Measurements from ENCODE around the gene RRP15. TPM values are rescaled to one million over a fixed set of nuclear protein-coding genes. Genes with fewer than 3 reads are reported as not detected.
"Not testable (repeated sequence)": the region's sequence is repeated elsewhere in the genome, so short reads cannot be mapped to it uniquely, and the experiment has no call there.

Gene RRP15
- polyA plus RNA-seq, 1 donor, result 18.7 TPM

DNA sequence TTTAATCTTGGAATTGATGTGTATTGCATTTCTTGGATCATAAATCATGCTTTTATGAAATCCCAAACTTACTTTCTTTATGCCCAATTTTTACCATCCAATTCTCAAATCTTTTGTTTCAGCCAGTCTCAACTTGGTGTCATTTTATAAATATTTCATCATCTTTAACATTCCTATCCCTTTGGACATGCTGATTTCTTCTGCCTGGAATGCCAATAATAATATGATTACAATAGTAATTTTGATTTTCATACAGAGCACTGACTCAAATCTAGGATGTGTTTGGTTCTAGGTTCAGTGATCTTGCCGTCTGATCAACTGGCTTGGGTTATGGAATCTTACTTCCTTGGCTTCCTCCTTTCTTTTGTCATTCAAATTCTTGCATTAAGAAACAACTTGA, 12.8 kb downstream of the RRP15 start:
- no peak for DNase-seq

DNA sequence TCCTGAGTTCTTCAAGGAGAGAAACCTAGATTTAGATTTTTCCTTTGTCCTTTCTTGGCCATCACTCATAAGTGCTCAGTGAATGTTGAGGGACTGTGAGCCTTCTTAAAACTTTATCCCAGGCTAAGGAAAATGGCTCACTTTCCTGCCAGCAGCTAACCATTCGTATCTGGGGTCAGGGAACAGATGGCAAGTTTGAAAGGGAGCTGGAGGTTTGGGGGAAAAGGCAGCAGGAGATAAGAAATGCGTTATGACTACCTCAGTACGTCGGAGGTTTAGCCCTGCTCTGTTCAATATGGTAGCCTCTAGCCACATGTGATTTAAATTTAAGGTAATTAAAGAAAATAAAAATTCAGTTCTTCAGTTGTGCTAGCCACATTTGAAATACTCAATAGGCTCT, 13.3 kb downstream of the RRP15 start:
- DNase-seq, result no peak

DNA sequence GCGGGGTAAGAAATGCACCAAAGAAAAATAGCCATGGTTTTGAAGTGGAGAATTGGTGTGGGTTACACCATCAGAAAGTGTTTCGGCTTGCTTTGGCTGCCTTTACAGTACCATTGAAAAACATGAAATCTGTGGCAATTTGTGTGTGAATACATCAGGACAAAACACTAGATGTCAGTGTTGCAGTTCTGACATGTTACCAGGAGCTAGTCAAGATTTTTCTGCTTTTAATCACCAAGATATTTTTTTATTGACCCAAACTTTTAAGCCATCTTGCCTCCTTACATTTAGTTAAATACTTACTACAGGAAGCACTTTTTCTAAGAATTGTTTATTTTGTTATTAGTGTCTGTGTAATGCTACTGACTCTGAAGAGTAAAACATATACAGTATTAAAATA, 14.3 kb downstream of the RRP15 start:
- peak; percentile 43 for DNase-seq

DNA sequence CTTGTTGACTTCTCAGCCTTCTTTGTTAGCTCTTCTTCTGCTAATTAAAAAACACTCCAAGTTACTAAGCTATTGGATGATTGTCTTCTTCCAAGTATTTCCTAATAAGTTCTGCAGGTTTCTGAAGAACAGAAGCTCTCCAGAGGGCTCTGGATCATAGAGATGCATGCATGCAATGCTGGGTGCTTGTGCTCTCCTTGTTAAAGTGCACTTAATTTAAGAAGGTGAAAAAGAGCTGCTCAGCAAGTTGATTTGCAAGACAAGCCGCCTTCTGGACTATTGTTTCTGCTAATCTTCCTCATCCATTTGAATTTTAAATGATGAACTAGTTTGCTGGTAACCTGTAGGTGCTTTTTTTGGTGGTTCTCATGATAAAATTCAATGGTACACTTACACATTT, 16.1 kb downstream of the RRP15 start:
- DNase-seq, result no peak

DNA sequence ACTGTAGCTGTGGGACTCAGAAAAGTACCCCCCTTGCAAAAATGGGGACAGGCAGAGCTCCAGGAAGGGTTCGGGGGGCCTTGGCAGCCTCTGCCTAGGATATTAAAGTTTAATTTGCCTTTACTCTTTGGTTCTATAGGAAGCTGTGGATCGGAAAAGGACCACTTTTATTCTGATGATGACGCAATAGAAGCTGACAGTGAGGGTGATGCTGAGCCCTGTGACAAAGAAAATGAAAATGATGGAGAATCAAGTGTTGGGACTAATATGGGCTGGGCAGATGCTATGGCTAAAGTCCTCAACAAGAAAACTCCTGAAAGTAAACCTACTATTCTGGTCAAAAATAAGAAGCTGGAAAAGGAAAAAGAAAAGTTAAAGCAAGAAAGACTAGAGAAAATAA, 17.1 kb downstream of the RRP15 start:
- DNase-seq, result no peak

DNA sequence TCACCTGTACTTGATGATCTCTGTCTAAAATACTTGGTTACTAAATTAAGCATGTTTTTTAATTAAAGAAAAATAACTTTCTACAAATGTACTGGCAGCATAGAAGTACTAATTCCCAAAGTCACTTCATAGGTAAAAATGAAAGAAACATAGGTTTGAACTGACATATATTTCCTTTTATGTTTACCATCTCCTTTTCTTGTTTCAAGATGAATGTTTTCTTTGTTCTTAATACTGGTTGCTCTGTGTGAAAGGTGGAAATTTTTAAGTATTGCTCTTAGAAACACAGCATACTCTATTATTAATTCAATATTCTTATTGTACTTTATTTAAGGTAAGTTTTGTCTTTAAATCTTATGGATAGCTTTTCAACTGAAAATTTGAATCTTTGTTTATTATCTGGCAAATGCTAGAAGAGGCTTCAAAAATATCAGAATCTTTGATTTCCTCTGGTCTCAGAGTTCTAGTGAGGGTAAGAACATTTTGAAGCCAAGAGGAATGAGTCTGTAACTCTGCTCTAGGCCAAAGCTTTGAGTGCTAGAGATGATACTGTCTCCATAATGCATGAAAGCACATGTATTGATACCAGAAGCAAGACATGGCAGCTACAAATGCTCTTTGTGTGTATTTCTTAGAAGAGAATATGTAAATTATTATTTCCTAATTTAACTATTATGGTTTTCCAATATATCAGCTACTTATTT, 18.2 kb downstream of the RRP15 start:
- no peak for DNase-seq

DNA sequence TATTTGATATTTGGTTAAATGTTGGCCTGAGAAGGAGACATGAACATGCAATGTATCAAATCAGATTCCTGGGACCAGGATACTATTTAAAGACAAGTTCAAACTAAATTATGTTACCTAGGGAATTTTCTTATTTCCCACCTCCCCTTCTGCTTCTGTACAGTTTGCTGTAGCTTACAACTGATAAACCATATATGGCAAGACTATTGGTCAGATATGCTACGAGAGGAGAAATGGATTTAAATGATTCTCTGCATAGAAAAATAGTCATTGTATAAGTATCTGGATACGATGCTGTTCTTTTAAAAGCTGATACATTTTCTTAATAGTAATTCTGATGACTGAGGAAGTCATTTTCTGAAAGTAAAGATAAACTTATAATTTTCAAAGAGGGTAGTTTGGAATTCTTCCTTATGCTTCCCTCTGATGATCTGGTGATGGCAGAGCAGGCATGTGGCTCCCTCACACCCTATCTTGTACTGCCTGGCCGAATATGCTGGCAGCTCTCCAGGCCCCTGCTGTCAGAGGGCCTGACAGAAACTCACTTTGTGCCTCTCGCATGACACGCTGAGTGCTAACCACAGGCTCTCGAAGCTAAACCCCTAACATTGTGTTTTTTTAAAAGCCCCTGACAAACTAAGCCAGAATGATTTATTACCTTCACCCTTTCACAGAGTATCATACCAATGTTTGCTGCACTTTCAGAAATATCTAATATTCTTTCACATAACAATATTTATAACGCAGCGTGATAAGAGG, 19.4 kb downstream of the RRP15 start:
- DNase-seq, result no peak

DNA sequence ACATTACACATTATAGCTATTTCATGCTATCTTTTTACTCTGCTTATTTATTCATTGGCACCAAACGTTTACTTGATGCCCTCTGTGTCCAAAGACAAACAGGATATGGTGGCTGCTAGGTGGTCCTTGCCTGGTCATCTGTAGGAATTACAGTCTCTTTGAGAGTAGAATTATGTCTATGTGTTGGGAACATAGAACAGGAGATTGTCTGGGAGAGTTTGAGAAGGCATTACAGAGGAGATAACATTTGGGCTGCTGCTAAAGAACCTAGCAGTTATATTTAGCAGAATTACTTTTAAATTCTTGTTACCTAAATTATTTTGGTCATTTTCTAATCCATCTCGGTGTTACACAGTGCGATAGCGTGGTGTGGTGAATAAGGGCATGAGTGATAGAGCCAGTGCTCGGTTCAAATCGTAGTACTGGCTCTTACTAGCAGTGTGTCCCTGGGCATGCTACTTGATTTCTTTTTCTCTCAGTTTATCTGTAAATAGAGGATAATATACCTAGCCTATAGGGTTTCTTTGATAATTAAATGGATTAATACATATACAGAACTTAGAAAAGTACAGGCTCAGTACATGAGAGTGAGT, 20.5 kb downstream of the RRP15 start:
- no peak for DNase-seq

DNA sequence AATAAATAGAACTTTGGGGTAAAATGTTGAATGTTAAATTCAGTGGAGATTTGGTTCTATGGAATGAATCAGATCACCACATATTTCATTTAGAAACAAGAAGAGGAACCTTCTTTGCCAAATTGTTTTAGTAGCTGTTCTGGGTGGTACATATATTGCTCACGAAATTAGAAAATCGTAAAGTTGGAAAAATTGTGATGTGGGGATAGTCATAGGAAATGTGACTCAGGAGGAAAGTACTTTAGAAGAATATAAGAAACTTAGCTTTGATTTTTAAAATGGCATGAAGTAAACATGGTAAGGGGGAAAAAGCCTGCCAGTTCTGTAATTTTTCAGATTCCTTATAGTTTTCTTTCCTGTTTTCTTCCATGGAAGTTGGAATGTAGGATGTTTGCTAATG, 27.4 kb downstream of the RRP15 start:
- no peak for DNase-seq

DNA sequence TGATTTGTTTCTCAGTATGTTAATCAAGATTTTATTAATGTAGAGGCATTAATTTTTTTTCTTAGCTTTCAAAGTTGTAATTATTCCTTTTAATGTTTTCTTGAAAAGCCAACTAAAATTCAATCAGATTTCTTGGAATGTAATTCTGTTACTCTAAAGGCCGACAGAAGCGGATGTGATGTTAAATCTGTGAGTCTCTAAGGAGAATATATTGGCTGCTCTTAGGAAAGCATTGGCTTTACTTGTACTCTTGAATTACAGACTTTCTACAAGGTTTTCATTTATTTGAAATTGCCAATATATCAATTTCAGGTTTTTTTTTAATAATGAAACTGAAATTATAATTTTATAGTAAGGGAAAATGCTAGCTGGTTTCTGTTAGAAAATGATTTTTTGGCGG, 29.2 kb downstream of the RRP15 start:
- DNase-seq, result no peak

DNA sequence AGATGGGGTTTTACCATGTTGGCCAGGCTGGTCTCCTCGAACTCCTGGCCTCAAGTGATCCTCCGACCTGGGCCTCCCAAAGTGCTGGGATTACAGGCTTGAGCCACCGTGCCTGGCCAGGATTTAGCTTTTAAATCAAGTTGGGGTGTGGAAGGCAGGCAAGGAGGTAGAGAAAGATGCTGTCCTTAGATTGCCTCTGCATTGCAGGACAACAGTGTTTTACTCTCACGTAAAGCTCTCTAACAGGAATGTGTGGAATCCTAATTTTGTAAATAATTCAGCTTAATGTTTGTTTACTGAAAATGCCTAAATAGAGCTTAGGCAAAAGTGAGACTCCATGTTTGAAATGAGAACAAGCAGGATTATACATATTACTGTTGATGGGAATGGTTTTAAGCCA, 30.5 kb downstream of the RRP15 start:
- no peak for DNase-seq

DNA sequence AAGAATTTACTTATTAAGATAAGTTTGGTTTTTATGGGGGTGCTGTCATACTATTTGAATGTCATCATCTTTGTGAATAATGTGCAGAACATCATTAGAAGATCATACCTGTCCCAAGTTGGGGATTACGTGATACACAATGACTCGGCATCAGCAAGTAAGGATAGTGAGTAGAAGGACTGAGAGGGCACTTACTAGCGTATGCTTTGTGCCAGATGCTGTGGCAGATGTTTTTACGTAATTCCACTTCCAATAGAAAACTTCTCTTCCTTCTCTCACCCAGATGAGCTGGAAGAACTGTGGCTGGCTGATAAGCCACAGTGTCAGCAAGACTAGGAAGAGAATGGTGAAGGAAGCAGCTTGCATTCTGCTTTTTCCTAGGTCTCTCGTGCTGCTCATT, 32.0 kb downstream of the RRP15 start:
- DNase-seq, result no peak

DNA sequence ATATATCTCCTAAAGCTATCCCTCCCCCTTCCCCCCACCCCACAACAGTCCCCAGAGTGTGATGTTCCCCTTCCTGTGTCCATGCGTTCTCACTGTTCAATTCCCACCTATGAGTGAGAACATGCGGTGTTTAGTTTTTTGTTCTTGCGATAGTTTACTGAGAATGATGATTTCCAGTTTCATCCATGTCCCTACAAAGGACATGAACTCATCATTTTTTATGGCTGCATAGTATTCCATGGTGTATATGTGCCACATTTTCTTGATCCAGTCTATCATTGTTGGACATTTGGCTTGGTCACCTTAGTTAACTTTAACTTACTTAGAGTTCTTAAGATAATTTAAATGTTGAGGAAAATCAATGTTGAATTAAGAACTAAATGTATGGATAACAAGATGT, 35.1 kb downstream of the RRP15 start:
- not testable (repeated sequence) for DNase-seq

DNA sequence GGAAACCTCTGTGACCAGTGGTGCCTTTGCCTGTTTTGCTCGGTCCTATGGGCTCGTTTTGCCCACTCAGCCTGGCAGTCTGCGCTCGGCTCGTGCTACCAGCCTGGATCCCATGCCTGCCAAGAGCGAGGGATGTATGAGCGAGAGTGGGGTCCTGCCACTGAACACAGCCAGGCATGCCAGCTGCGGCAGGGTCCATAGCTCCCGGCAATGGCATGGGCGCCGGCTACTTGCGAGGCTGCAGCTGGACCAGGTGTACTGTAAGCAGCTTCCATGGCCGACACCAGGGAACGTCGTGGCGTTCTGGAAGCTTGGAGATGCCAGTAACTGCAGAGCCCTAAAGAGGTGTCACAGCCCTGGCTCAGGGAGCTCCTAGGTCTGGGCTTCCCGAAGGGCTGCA, 37.7 kb downstream of the RRP15 start:
- no peak for DNase-seq

DNA sequence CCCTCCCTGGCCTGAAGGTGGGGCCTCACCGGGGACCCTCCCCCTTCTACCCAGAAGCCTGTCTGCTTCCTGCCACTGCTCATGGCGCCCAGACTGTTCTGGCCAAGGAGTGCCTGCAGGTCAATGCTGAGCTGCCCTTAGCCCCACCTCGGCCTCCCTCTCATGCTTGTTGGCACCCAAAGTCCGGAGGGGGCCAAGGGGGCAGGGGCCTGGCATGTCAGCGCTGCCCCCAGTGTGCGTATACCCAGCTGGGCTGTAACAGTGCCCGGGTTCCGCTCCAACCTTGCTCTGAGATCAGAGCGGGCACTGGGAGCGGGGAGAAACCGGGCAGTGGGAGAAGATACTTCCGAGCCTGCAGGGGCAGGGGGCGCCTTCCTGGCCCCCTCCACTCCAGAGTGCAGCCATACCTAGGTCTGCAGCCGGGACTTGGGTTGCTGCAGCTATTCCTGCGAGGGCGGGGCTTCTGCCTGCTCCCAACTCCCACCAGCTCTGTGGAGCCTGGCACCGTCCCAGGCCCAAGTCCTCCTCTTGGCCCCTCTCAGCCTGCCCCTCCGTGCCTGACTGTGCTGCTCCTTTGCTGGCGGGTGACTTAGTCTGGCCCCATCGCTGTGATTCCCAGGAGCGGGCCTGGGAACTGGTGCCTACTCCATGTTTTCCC, 38.6 kb downstream of the RRP15 start:
- no peak for DNase-seq

DNA sequence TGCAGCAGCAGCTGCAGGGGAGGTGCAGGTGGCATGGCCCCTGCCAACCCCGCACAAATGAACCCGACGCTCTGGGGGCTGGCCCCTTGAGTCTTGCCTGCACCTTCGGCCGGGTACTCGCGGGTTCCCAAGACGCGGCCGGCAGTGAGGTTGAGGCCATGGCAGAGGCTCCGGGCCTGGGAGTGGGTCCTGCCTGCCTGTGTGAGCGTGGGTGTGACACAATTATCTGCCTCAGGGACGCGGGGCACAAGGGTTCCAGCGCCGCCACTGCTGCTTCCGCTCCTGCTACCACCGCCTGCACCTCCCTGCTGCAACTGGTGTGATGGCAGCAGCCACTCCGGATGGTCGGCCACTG, 39.1 kb downstream of the RRP15 start:
- DNase-seq, result no peak

DNA sequence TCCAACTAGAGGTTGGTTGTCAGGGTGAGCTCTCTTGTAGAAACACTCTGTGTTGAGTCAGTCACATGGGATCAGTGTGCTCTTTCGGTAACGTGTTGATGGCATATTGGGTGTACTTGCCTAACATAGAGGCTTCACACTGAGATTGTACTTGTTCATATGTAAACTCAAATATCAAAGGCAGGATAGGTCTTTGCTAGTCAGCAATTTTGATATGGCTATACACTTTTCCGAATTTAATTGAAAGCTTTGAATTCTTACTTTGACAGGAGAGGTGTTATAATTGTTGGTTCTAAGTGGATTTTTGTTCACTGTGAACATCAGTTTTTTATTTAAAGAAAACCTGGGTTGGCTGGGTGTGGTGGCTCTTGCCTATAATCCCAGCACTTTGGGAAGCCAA, 43.7 kb downstream of the RRP15 start:
- DNase-seq, result no peak

DNA sequence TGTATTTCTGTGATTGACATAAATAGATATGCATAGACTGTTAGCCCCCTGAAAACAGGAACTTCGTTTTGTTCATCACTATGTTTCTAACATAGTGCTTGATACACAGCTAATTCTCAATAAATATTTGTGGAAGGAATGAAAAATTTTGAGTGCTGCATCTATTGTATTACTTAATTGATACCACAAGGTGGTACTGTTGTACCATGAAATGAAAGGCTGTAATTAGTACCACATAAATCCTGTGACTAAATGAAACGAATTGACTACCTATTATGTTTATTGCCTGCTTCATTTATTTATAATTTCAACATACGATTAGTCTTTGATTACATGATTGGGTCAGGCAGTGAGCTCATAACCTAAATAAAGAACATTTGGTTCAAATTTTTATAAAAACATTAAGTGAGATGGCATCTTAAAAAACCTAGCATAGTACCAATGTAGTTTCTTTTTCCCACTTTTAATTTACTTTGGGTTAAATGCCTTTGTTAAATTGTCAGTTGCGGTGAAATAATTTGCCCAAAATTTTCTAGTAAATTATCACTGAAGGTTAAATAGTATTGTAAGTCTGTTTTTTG, 45.0 kb downstream of the RRP15 start:
- peak; percentile 53 for DNase-seq

DNA sequence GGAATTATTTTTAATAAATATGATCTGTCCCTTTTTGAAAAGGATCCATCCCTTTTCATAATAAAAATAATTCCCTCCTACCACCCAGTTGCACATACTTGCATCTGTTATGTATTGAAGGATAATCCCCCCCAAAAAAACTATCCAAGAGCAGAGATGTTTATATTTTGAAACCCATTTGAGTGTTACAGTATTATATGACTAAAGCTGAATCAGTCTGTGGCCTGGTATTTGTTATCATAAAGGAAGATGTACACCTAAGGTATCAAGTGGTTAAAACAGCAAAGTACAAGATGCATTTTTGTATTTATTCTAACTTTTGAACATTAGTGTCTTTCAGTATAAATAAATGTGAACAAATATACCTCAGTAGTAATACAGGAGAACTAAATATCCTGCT, 47.3 kb downstream of the RRP15 start:
- no peak for DNase-seq

DNA sequence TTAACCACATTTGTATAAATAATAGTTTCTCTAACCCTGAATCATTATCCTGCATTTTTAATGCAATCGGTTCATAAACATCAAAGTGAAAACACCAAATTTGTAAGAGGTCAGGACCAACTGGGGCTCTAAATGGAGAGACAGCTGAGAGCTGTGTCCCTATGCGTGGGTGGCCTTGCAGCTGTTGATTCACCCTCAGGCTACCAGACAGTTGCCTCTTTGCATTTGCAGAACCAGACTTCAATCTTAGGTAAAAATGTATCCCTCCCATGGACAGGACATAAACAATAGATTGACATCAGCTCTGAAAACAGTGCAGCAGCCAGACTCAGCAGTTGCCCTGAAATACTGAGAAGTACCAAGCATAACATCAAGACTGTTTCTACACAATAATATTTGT, 51.2 kb downstream of the RRP15 start:
- DNase-seq, result no peak

DNA sequence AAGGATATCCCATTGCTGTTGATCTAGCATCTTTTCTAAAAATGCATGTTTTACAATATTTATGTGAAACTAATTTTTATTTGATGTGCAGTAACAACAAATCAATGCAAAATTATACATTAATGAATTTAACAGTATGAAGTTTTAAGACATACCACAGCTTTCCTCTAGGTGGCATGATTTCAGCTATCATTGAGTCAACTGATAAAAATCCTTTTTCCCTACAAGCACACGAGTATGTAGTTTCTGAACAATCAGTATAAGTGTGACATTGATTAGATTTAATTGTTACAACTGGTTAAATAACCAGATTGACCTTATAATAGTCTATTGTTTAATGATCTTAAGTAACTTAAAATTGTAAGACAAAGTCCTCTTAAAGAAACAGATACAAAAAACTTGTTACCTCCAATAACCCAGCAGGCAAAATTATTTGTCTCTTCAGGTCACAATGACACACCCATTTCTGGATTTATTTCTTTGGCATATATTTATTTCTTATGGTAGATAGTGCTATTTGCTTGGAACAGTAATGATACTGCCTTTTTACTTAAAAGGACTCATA, 54.3 kb downstream of the RRP15 start:
- peak; percentile 39 for DNase-seq

DNA sequence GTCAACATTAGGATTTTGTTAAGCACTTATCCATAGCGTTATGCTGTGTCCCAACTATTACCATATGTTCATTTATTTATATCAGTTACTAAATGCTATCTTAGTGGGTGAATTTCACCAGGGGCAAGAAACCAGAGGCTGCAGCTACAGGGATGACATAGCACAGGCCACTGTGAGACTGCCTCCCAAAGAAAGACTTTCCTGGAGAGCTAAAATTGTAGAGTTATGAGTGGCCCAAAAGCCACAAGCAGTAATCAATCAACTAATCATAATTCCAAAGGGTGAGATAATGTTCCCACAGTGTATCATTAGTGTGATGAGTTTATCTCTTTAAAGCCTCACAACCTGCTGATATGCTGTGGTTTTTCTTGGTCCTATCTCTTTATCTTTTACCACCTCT, 56.2 kb downstream of the RRP15 start:
- no peak for DNase-seq

DNA sequence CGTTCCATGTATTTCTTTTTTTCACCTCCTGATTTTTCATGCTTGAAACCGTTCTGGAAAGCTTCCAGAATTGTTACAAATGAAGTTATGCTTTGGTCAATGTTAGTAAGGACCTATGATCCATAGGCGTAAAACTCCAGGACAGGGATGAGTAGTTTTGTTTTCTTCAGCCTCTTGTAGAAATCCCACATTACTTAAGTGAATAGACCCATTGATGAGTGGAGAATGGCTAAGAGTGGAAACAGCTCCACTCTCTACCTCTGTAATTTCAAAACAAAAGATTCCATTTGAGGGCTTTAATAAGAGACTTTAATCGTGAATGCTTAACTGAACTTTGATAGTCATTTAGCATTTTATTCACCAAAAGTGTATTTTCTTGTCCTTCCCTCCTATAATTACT, 57.0 kb downstream of the RRP15 start:
- no peak for DNase-seq

Measured in hindlimb muscle (tissue), 1 donor.